Kidney glomerular epithelial cell (primary cell): ENCODE measurements around the gene PRLR.

Experiments
- DNase-seq: peaks from one replicate; lab custom pipeline; 2025; lab: John Stamatoyannopoulos, UW

The PRLR gene

GRCh38 chr5:35233601-35234000 is 3.3 kb upstream of the PRLR start:
- DNase-seq = no peak

GRCh38 chr5:35233121-35233520 is 2.8 kb upstream of the PRLR start:
- no peak for DNase-seq

GRCh38 chr5:35232124-35232523 is 1.8 kb upstream of the PRLR start:
- no peak for DNase-seq

GRCh38 chr5:35229076-35230037 is 930 bp downstream of the PRLR start:
- DNase-seq = peak; percentile 43

GRCh38 chr5:35228310-35228709 is 2.0 kb downstream of the PRLR start:
- no peak for DNase-seq

- no peak for DNase-seq
Observed at GRCh38 chr5:35227720-35228119, 2.6 kb downstream of the PRLR start.

GRCh38 chr5:35223787-35224395 is 6.4 kb downstream of the PRLR start:
- no peak for DNase-seq

- no peak for DNase-seq
Observed at GRCh38 chr5:35220967-35221366, 9.3 kb downstream of the PRLR start.

GRCh38 chr5:35218981-35219380 is 11.3 kb downstream of the PRLR start:
- DNase-seq = no peak

GRCh38 chr5:35214051-35214450 is 16.2 kb downstream of the PRLR start:
- DNase-seq = no peak

- DNase-seq = no peak
Observed at GRCh38 chr5:35213608-35214007, 16.7 kb downstream of the PRLR start.

- DNase-seq = no peak
Observed at GRCh38 chr5:35212122-35212982, 17.9 kb downstream of the PRLR start.

- no peak for DNase-seq
Observed at GRCh38 chr5:35209862-35210261, 20.4 kb downstream of the PRLR start.

- no peak for DNase-seq
Observed at GRCh38 chr5:35205606-35206005, 24.7 kb downstream of the PRLR start.

GRCh38 chr5:35205186-35205585 is 25.1 kb downstream of the PRLR start:
- no peak for DNase-seq

GRCh38 chr5:35203403-35203802 is 26.9 kb downstream of the PRLR start:
- no peak for DNase-seq

- peak; percentile 26 for DNase-seq
Observed at GRCh38 chr5:35202319-35203111, 27.8 kb downstream of the PRLR start.

- no peak for DNase-seq
Observed at GRCh38 chr5:35201291-35201690, 29.0 kb downstream of the PRLR start.

GRCh38 chr5:35199886-35200285 is 30.4 kb downstream of the PRLR start:
- DNase-seq = no peak

GRCh38 chr5:35198686-35199085 is 31.6 kb downstream of the PRLR start:
- no peak for DNase-seq

- DNase-seq = peak; percentile 34
Observed at GRCh38 chr5:35198075-35198474, 32.2 kb downstream of the PRLR start.

GRCh38 chr5:35197351-35197750 is 32.9 kb downstream of the PRLR start:
- no peak for DNase-seq
